DMS114 treated with DMSO at 0.1 percent for 48 hours (cell line): ENCODE data around the gene THOP1.

ENCODE experiments used
- DNase-seq: peaks from one replicate; lab custom pipeline; 2025; ENCODE audit not compliant: unreplicated experiment; lab: John Stamatoyannopoulos, UW

The THOP1 gene

DNA sequence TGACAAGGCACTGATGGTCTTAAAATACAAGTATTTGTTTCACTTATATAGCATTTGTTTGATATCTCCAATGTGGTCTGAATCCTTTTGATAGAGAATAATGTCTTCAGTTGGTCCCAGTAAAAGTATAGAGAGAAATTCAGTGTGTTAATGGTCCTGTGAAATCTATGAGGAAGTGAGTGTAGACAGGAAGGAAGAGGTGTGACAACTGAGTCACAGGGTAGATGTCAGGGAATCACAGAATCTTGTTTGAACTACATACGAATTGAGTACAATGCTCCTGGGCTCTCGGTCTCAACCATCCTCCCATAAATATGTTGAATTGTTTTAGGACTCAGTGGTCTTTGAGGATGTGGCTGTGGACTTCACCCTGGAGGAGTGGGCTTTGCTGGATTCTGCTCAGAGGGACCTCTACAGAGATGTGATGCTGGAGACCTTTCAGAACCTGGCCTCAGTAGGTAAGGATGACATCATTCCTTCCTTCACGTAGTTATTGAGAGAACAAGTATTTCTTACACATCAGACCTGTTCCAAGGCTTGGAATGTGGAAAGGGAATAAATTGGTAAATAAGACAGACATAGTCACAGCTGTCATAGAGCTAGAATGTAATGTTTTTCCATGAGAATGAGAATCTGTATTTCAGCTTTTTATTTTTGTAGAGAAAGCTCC lies 65.1 kb downstream of the THOP1 start:
- DNase-seq = no peak

- no peak for DNase-seq
These were observed 67.3 kb downstream of the THOP1 start for GRCh38 chr19:2852598-2852997.

DNA sequence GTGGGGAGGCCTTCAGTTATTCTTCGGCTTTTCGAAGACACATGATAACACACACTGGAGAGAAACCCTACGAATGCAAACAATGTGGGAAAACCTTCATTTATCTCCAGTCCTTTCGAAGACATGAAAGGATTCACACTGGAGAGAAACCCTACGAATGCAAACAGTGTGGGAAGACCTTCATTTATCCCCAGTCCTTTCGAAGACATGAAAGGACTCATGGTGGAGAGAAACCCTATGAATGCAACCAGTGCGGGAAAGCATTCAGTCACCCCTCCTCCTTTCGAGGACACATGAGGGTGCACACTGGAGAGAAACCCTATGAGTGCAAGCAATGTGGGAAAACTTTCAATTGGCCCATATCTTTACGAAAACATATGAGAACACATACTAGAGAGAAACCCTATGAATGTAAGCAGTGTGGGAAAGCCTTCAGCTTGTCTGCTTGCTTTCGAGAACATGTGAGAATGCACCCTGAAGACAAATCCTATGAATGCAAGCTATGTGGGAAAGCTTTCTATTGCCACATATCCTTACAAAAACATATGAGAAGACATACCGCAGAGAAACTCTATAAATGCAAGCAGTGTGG lies 67.8 kb downstream of the THOP1 start:
- no peak for DNase-seq

DNA sequence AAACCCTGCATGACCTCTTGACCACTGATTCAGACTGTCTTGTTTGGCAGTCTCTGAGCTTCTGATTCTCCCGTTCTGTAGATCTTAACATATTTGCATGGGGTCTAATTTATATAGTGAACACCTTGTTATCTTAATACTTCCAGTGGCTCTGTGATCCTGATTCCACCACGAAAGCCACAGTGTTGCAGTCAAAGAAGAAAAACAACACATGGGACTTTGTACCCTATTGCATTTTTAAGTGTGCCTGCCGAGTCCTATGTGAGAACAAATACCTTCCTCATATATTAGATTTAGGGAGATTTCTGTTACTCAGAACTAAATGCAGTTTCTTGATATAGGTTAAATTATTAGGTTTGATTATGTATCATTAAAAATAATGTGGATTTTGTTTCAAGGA lies 69.5 kb downstream of the THOP1 start:
- DNase-seq = no peak

- DNase-seq = no peak
These were observed 71.3 kb downstream of the THOP1 start for GRCh38 chr19:2856457-2857050.

- no peak for DNase-seq
These were observed 73.6 kb downstream of the THOP1 start for GRCh38 chr19:2858864-2859263.

- DNase-seq = no peak
These were observed 78.5 kb downstream of the THOP1 start for GRCh38 chr19:2863816-2864215.
